NCI-H345 treated with DMSO at 0.1 percent for 48 hours (cell line): ENCODE measurements around the gene IGF2R.
"Not testable (repeated sequence)": the region's sequence is repeated elsewhere in the genome, so short reads cannot be mapped to it uniquely, and the experiment has no call there.

Experiments used
- DNase-seq: peaks from one replicate; lab custom pipeline; 2025; ENCODE audit not compliant: unreplicated experiment; lab: John Stamatoyannopoulos, UW

The IGF2R gene

GRCh38 chr6:159995405-159995804 lies 26.5 kb downstream of the IGF2R start:
- no peak for DNase-seq

GRCh38 chr6:159996087-159996622 lies 27.3 kb downstream of the IGF2R start:
- DNase-seq: no peak

- DNase-seq: no peak
These were observed 28.0 kb downstream of the IGF2R start for GRCh38 chr6:159996626-159997497.

GRCh38 chr6:159997498-159998101 lies 28.7 kb downstream of the IGF2R start:
- no peak for DNase-seq

- no peak for DNase-seq
These were observed 29.7 kb downstream of the IGF2R start for GRCh38 chr6:159998538-159998937.

GRCh38 chr6:159999240-159999671 lies 30.4 kb downstream of the IGF2R start:
- DNase-seq: no peak

GRCh38 chr6:160000280-160000704 lies 31.4 kb downstream of the IGF2R start:
- DNase-seq: no peak

- not testable (repeated sequence) for DNase-seq
These were observed 32.1 kb downstream of the IGF2R start for GRCh38 chr6:160000893-160001427.

GRCh38 chr6:160002882-160003281 lies 34.0 kb downstream of the IGF2R start:
- DNase-seq: no peak

- DNase-seq: no peak
These were observed 35.1 kb downstream of the IGF2R start for GRCh38 chr6:160004018-160004417.

- no peak for DNase-seq
These were observed 35.7 kb downstream of the IGF2R start for GRCh38 chr6:160004419-160005175.

GRCh38 chr6:160005211-160005610 lies 36.3 kb downstream of the IGF2R start:
- no peak for DNase-seq

- no peak for DNase-seq
These were observed 37.1 kb downstream of the IGF2R start for GRCh38 chr6:160005861-160006540.

GRCh38 chr6:160007145-160007544 lies 38.3 kb downstream of the IGF2R start:
- no peak for DNase-seq

GRCh38 chr6:160007611-160008010 lies 38.7 kb downstream of the IGF2R start:
- no peak for DNase-seq

GRCh38 chr6:160010067-160010466 lies 41.2 kb downstream of the IGF2R start:
- DNase-seq: no peak

GRCh38 chr6:160013987-160014868 lies 45.3 kb downstream of the IGF2R start:
- no peak for DNase-seq

- no peak for DNase-seq
These were observed 45.9 kb downstream of the IGF2R start for GRCh38 chr6:160014869-160015182.

- DNase-seq: no peak
These were observed 47.1 kb downstream of the IGF2R start for GRCh38 chr6:160015778-160016684.
